SK-N-SH (cell line): ENCODE measurements around the gene CACNB3. TPM values are rescaled to one million over a fixed set of nuclear protein-coding genes. Genes with fewer than 3 reads are reported as not detected.

Source experiments
- CTCF ChIA-PET: fragments of 300-600, 350-600 bp; formaldehyde crosslinking; extraction: SDS; loops from one replicate; lab custom pipeline; 2021; lab: Yijun Ruan, JAX
- POLR2A ChIA-PET: fragments of 350-600 bp; sonication (Branson Sonifier 250); formaldehyde crosslinking; extraction: SDS; loops from one replicate; lab custom pipeline; 2020; ENCODE audit warnings: antibody characterized with exemption, inconsistent platforms; lab: Yijun Ruan, JAX
- DNase-seq: peaks from one replicate; pipeline ENCODE4 v3.0.0; 2012
- H2AFZ ChIP-seq: fragments of 200-600 bp; sonication (generic); 2 replicates; pipeline ENCODE4 v1.8.1; 2016; ENCODE audit warnings: antibody characterized with exemption, mild to moderate bottlenecking, low read depth
- H3F3A ChIP-seq: fragments of 200-600 bp; sonication (generic); replicated peaks from 2 replicates; pipeline ENCODE3; 2016; ENCODE audit warnings: antibody characterized with exemption, mild to moderate bottlenecking; ENCODE audit not compliant: insufficient read depth
- H3K27ac ChIP-seq, 2 experiments: fragments of 200-500 bp in 1 of 2; fragments of 200-600 bp in 1 of 2; sonication (Bioruptor generic) in 1 of 2; sonication (generic), shearing (Covaris generic) in 1 of 2; 2 replicates each; pipeline versions ENCODE4 v1.5.1 to v1.6.1; 2014 to 2016; ENCODE audit warnings: low read depth in 2 of 2, inconsistent platforms in 1 of 2, low read length in 1 of 2, mild to moderate bottlenecking in 1 of 2, mixed read lengths in 1 of 2
- H3K27me3 ChIP-seq: fragments of 200-600 bp; sonication (generic), shearing (Covaris generic); 2 replicates; pipeline ENCODE4 v1.6.1; 2016; ENCODE audit warnings: mixed run types; ENCODE audit not compliant: insufficient read depth
- H3K36me3 ChIP-seq, 2 experiments: fragments of 200-500 bp in 1 of 2; fragments of 200-600 bp in 1 of 2; sonication (Bioruptor generic) in 1 of 2; sonication (generic) in 1 of 2; replicated peaks in 1 of 2; 2 replicates each; pipeline versions ENCODE3 to v1.5.1; 2014 to 2016; ENCODE audit warnings: low read length in 1 of 2, mild to moderate bottlenecking in 1 of 2; ENCODE audit not compliant: insufficient read depth in 2 of 2, control insufficient read depth in 1 of 2
- H3K4me1 ChIP-seq, 2 experiments: fragments of 200-500 bp in 1 of 2; fragments of 200-600 bp in 1 of 2; sonication (Bioruptor generic) in 1 of 2; sonication (generic), shearing (Covaris generic) in 1 of 2; 2 replicates each; pipeline versions ENCODE4 v1.5.1 to v1.6.1; 2014 to 2016; ENCODE audit warnings: low read depth in 1 of 2, low read length in 1 of 2, mixed run types in 1 of 2; ENCODE audit not compliant: insufficient read depth in 2 of 2, control insufficient read depth in 1 of 2
- H3K4me2 ChIP-seq: fragments of 200-600 bp; sonication (generic), shearing (Covaris generic); 2 replicates; pipeline ENCODE4 v1.6.1; 2017; ENCODE audit warnings: mixed run types
- H3K4me3 ChIP-seq, 2 experiments: fragments of 200-500 bp in 1 of 2; fragments of 200-600 bp in 1 of 2; sonication (Bioruptor generic) in 1 of 2; sonication (generic), shearing (Covaris generic) in 1 of 2; 2 replicates each; pipeline versions ENCODE4 v1.5.1 to v1.8.1; 2014 to 2016; ENCODE audit warnings: low read depth in 2 of 2, inconsistent platforms in 1 of 2, low read length in 1 of 2, mild to moderate bottlenecking in 1 of 2, mixed read lengths in 1 of 2, moderate library complexity in 1 of 2
- H3K79me2 ChIP-seq: fragments of 200-600 bp; sonication (generic); 2 replicates; pipeline ENCODE4 v1.8.1; 2017; ENCODE audit warnings: mild to moderate bottlenecking; ENCODE audit not compliant: insufficient read depth
- H3K9ac ChIP-seq: fragments of 200-600 bp; sonication (generic); 2 replicates; pipeline ENCODE4 v1.6.1; 2017; ENCODE audit warnings: mixed run types
- H3K9me2 ChIP-seq: fragments of 200-600 bp; sonication (generic); 2 replicates; pipeline ENCODE4 v1.6.1; 2017; ENCODE audit warnings: mixed run types
- H3K9me3 ChIP-seq: fragments of 200-600 bp; sonication (generic); 2 replicates; pipeline ENCODE4 v1.6.1; 2017; ENCODE audit warnings: mixed run types, mild to moderate bottlenecking, moderate library complexity
- H4K20me1 ChIP-seq: fragments of 200-600 bp; sonication (generic); 2 replicates; pipeline ENCODE4 v1.6.1; 2017; ENCODE audit warnings: mild to moderate bottlenecking, mixed run types; ENCODE audit not compliant: insufficient read depth
- ELF1 ChIP-seq: IDR thresholded peaks from 2 replicates; pipeline ENCODE4 v1.4.0; 2012
- EZH2phosphoT487 ChIP-seq: fragments of 200-600 bp; sonication (generic); IDR thresholded peaks from 2 replicates; pipeline ENCODE4 v1.6.1; 2017; ENCODE audit warnings: low read depth, mixed run types, mild to moderate bottlenecking, antibody characterized with exemption, moderate library complexity, borderline replicate concordance
- JUND ChIP-seq: IDR thresholded peaks from 2 replicates; pipeline ENCODE4 v1.4.0; 2012
- MEF2A ChIP-seq: IDR thresholded peaks from 2 replicates; pipeline ENCODE4 v1.4.0; 2012; ENCODE audit warnings: low read depth, borderline replicate concordance
- MXI1 ChIP-seq: IDR thresholded peaks from 2 replicates; pipeline ENCODE4 v1.6.1; 2012; ENCODE audit warnings: mild to moderate bottlenecking, low read depth, low read length, improper control_type of control experiment
- NRF1 ChIP-seq: IDR thresholded peaks from 2 replicates; pipeline ENCODE4 v1.6.1; 2012; ENCODE audit warnings: low read depth, mild to moderate bottlenecking, low read length
- PBX3 ChIP-seq: IDR thresholded peaks from 2 replicates; pipeline ENCODE4; 2012
- RCOR1 ChIP-seq: fragments of 150-350 bp; IDR thresholded peaks from 2 replicates; pipeline ENCODE4 v1.6.1; 2017; ENCODE audit warnings: antibody characterized with exemption, low read length
- RFX5 ChIP-seq: IDR thresholded peaks from 2 replicates; pipeline ENCODE4 v1.6.1; 2012; ENCODE audit warnings: mild to moderate bottlenecking, improper control_type of control experiment, low read length
- RXRA ChIP-seq: IDR thresholded peaks from 2 replicates; pipeline ENCODE4 v1.4.0; 2012; ENCODE audit warnings: low read depth, mild to moderate bottlenecking, borderline replicate concordance
- SIN3A ChIP-seq: IDR thresholded peaks from 2 replicates; pipeline ENCODE4 v1.6.1; 2012; ENCODE audit warnings: low read depth, mild to moderate bottlenecking, low read length, moderate library complexity, borderline replicate concordance
- SMC3 ChIP-seq: IDR thresholded peaks from 2 replicates; pipeline ENCODE4 v1.6.1; 2012; ENCODE audit warnings: low read depth, low read length, improper control_type of control experiment
- TAF1 ChIP-seq: IDR thresholded peaks from 2 replicates; pipeline ENCODE4 v1.6.1; 2012; ENCODE audit warnings: low read depth, mild to moderate bottlenecking, low read length, moderate library complexity, borderline replicate concordance
- TCF12 ChIP-seq: IDR thresholded peaks from 2 replicates; pipeline ENCODE4 v1.4.0; 2012
- TEAD4 ChIP-seq: IDR thresholded peaks from 2 replicates; pipeline ENCODE4 v1.4.0; 2012; ENCODE audit warnings: mild to moderate bottlenecking, borderline replicate concordance; ENCODE audit not compliant: insufficient read depth
- USF1 ChIP-seq: IDR thresholded peaks from 2 replicates; pipeline ENCODE4 v1.4.0; 2012; ENCODE audit warnings: low read depth, borderline replicate concordance
- USF2 ChIP-seq: fragments of 150-350 bp; IDR thresholded peaks from 2 replicates; pipeline ENCODE4 v1.6.1; 2017; ENCODE audit warnings: antibody characterized with exemption, low read length, low read depth, borderline replicate concordance
- YY1 ChIP-seq: IDR thresholded peaks from 2 replicates; pipeline ENCODE4 v1.4.0; 2012; ENCODE audit warnings: low read depth, mild to moderate bottlenecking
- WGBS: methylation state at CpG from one replicate; pipeline ENCODE4 v1.1.6; 2017; ENCODE audit warnings: low lambda C conversion rate; 5-methylcytosine and 5-hydroxymethylcytosine counted together
- polyA plus RNA-seq, 3 experiments: library from polyadenylated mRNA; depleted of rRNA; stranded (reverse); fragments of >200 nt; gene quantifications; 2 replicates each; pipeline ENCODE4 v1.2.3, GENCODE V29; 2012
- TF ChIP-seq, protein P1 (sequence below): fragments of 150-350 bp; IDR thresholded peaks from 2 replicates; pipeline ENCODE4 v1.6.1; 2016; ENCODE audit warnings: mild to moderate bottlenecking, low read depth, low read length
- TF ChIP-seq, protein P2 (sequence below): IDR thresholded peaks from 2 replicates; pipeline ENCODE4 v1.6.1; 2012; ENCODE audit warnings: mild to moderate bottlenecking, low read depth, low read length, moderate library complexity
- TF ChIP-seq, protein P3 (sequence below): fragments of 200-600 bp; sonication (generic); IDR thresholded peaks from 2 replicates; pipeline ENCODE4 v1.6.1; 2017; ENCODE audit warnings: antibody characterized with exemption, mild to moderate bottlenecking, moderate library complexity
- TF ChIP-seq, protein P4 (sequence below): IDR thresholded peaks from 2 replicates; pipeline ENCODE4 v1.4.0; 2012; ENCODE audit warnings: low read depth

Gene CACNB3
- polyA plus RNA-seq, 1 of the 3 experiments (the other 2 are of a cell fraction): 34.6 TPM

GRCh38 chr12:48851883-48852733, 33.8 kb downstream of the CACNB3 start, which contains the start of gene DDX23:
Gene DDX23, minus strand, starts transcription at chr12:48852163. Its CDS starts 6,381 bp downstream, at chr12:48845782.
- DNase-seq: peak; percentile 97
- Histone ChIP-seq H2AFZ (peak within 1 kb of the TSS; percentile 75), H3K9me2 (no peaks in the 10 kb centered on the region), H3K79me2 (peaks cover 49% of the 10 kb centered on the region), H3K4me1 (peaks cover 0 to 13% of the 10 kb centered on the region in 2 experiments; a peak in 2 of 4 replicates), H3K27ac (peak within 1 kb of the TSS; percentile 61 to 85), H3F3A (no peaks in the 10 kb centered on the region), H3K9ac (peak within 1 kb of the TSS; percentile 94), H4K20me1 (0 out of 2 replicates have a peak, but pooled peaks cover 6% of the 10 kb centered on the region), H3K27me3 (no peaks in the 10 kb centered on the region), H3K4me3 (peak within 1 kb of the TSS; percentile 85 to 92), H3K36me3 (peaks cover 0 to 10% of the 10 kb centered on the region in 2 experiments), H3K4me2 (peak within 1 kb of the TSS; percentile 95), H3K9me3 (no peaks in the 10 kb centered on the region)
- POLR2A ChIA-PET: interaction anchor here (0.6 to 2.3 kb wide), 7 partner anchors 13 to 63 kb away, joined by 3 to 31 read pairs (median 3); partner anchors contain the start of gene ADCY6
- WGBS: 0% methylated on average over 25 of the region's 53 CpGs
- CTCF ChIA-PET: interaction anchor here (0.6 to 34.8 kb wide), 40 partner anchors 9 to 246 kb away, joined by 3 to 667 read pairs (median 8); partner anchors contain the start of genes CACNB3, DHH, FKBP11 and RND1
- TF ChIP-seq TEAD4 (no peak), MEF2A (no peak), RXRA (no peak), RFX5 (peak; percentile 61; the same call in 1 of the 2 replicates), USF1 (no peak), TCF12 (peak; percentile 48; the same call in 1 of the 2 replicates), ELF1 (peak; percentile 99), NRF1 (no peak), JUND (no peak), YY1 (peak; percentile 97), RCOR1 (no peak), TAF1 (peak; percentile 82), EZH2phosphoT487 (no peak), SIN3A (0 out of 2 replicates have a peak, but pooled peaks have one; percentile 18), SMC3 (no peak), MXI1 (peak; percentile 65), PBX3 (no peak), USF2 (no peak)
- TF ChIP-seq, protein P1, sequence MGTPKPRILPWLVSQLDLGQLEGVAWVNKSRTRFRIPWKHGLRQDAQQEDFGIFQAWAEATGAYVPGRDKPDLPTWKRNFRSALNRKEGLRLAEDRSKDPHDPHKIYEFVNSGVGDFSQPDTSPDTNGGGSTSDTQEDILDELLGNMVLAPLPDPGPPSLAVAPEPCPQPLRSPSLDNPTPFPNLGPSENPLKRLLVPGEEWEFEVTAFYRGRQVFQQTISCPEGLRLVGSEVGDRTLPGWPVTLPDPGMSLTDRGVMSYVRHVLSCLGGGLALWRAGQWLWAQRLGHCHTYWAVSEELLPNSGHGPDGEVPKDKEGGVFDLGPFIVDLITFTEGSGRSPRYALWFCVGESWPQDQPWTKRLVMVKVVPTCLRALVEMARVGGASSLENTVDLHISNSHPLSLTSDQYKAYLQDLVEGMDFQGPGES: no peak
- TF ChIP-seq, protein P2, sequence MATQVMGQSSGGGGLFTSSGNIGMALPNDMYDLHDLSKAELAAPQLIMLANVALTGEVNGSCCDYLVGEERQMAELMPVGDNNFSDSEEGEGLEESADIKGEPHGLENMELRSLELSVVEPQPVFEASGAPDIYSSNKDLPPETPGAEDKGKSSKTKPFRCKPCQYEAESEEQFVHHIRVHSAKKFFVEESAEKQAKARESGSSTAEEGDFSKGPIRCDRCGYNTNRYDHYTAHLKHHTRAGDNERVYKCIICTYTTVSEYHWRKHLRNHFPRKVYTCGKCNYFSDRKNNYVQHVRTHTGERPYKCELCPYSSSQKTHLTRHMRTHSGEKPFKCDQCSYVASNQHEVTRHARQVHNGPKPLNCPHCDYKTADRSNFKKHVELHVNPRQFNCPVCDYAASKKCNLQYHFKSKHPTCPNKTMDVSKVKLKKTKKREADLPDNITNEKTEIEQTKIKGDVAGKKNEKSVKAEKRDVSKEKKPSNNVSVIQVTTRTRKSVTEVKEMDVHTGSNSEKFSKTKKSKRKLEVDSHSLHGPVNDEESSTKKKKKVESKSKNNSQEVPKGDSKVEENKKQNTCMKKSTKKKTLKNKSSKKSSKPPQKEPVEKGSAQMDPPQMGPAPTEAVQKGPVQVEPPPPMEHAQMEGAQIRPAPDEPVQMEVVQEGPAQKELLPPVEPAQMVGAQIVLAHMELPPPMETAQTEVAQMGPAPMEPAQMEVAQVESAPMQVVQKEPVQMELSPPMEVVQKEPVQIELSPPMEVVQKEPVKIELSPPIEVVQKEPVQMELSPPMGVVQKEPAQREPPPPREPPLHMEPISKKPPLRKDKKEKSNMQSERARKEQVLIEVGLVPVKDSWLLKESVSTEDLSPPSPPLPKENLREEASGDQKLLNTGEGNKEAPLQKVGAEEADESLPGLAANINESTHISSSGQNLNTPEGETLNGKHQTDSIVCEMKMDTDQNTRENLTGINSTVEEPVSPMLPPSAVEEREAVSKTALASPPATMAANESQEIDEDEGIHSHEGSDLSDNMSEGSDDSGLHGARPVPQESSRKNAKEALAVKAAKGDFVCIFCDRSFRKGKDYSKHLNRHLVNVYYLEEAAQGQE: no peak
- TF ChIP-seq, protein P3, sequence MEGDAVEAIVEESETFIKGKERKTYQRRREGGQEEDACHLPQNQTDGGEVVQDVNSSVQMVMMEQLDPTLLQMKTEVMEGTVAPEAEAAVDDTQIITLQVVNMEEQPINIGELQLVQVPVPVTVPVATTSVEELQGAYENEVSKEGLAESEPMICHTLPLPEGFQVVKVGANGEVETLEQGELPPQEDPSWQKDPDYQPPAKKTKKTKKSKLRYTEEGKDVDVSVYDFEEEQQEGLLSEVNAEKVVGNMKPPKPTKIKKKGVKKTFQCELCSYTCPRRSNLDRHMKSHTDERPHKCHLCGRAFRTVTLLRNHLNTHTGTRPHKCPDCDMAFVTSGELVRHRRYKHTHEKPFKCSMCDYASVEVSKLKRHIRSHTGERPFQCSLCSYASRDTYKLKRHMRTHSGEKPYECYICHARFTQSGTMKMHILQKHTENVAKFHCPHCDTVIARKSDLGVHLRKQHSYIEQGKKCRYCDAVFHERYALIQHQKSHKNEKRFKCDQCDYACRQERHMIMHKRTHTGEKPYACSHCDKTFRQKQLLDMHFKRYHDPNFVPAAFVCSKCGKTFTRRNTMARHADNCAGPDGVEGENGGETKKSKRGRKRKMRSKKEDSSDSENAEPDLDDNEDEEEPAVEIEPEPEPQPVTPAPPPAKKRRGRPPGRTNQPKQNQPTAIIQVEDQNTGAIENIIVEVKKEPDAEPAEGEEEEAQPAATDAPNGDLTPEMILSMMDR: no peak
- TF ChIP-seq, protein P4, sequence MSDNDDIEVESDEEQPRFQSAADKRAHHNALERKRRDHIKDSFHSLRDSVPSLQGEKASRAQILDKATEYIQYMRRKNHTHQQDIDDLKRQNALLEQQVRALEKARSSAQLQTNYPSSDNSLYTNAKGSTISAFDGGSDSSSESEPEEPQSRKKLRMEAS: peak; percentile 82; the same call in 1 of the 2 replicates
